G401.6 (cell line): ENCODE measurements around the gene IL24.
"Not testable (repeated sequence)": the region's sequence is repeated elsewhere in the genome, so short reads cannot be mapped to it uniquely, and the experiment has no call there.

Experiments
- FAIRE-seq: peaks from 2 replicates; lab custom pipeline; 2012; peaks lifted over from hg19 to GRCh38; lab: Jason Lieb, UNC

IL24 gene

GRCh38 chr1:206897175-206897574, at the start of gene IL24:
Gene IL24 (plus strand): TSS chr1:206897443. CDS start chr1:206897833, 390 bp downstream.
- FAIRE-seq: no peak

- FAIRE-seq: no peak
Measured at GRCh38 chr1:206847946-206848345, 49.3 kb upstream of the IL24 start.

DNA sequence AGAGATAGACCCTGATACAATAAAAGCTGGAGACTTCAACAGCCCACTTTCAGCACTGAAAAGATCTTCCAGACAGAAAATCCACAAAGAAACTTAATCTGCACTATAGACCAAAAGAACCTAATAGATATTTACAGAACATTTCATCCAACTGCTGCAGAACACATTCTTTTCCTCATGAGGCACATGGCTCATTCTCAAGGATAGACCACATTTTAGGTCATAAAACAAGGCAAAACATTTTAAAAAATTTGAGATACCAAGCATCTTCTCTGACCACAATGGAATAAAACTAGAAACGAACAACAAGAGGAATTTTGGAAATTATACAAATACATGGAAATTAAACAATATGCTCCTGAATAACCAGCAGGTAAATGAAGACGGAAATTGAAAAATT, 46.8 kb upstream of the IL24 start:
- no peak for FAIRE-seq

- FAIRE-seq: no peak
Measured at GRCh38 chr1:206851341-206852010, 45.8 kb upstream of the IL24 start.

- not testable (repeated sequence) for FAIRE-seq
Measured at GRCh38 chr1:206852662-206853061, 44.6 kb upstream of the IL24 start.

GRCh38 chr1:206853696-206854095, 43.5 kb upstream of the IL24 start:
- not testable (repeated sequence) for FAIRE-seq

- FAIRE-seq: no peak
Measured at GRCh38 chr1:206854401-206855129, 42.7 kb upstream of the IL24 start.

GRCh38 chr1:206855859-206856258, 41.4 kb upstream of the IL24 start:
- FAIRE-seq: no peak

DNA sequence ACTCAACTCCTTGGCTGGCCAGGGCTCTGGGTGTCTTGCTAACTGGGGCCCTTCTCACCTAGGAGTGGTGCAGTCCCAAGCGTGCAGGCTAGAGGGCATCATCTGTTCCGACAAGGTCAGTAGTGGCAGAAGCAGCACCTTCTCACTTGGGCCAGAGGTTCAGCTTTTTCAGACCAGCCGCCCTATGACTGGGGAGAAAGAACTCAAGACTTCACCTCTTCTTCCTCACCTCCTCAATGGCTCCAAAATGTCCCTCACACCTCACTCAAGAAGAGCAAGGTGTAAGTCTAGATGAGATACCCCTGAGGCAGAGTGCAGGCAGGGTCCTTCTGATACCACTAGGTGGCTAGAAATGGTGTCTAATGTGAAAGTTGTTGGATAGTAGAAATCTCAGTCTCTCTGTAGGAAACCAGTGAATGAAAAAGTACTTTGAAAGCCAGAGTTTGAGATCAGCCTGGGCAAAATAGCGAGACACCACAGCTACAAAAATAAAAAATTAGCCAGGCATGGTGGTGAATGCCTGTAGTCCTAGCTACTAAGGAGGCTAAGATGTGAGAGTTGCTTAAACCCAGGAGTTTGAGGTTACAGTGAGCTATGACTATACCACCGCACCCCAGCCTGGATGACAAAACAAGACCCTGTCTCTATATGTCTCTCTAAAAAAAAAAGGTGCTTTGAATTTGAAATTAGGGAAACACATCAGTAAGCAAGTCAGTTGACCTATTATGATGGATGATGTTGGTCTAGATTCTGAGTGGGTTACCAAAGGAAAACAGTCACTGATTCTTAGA, 40.4 kb upstream of the IL24 start:
- no peak for FAIRE-seq

GRCh38 chr1:206859082-206859521, 38.1 kb upstream of the IL24 start:
- FAIRE-seq: no peak

- FAIRE-seq: no peak
Measured at GRCh38 chr1:206860165-206860564, 37.1 kb upstream of the IL24 start.

DNA sequence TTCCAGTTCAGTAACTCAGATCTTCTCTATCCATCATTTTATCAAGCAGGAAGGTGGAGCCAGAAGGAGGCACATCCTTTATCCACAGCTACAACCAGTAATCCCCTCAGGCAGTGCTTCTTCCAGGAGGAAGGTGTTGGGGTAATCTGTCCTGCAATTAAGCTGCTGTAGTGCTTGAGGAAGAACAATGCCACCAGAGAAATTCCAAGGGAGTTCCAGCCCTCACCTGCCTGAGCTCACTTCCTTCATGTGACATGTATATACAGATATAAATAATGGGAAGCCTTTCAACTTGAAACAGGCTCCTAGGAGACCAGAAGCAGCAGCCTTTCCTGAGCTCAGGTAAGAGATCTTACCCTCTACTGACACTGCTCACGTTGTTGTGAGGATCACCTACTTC, 34.0 kb upstream of the IL24 start:
- FAIRE-seq: no peak

- no peak for FAIRE-seq
Measured at GRCh38 chr1:206864939-206865671, 32.1 kb upstream of the IL24 start, which contains the start of gene IL20. Gene IL20 (plus strand): TSS chr1:206865623. CDS start chr1:206865853, 230 bp downstream.

DNA sequence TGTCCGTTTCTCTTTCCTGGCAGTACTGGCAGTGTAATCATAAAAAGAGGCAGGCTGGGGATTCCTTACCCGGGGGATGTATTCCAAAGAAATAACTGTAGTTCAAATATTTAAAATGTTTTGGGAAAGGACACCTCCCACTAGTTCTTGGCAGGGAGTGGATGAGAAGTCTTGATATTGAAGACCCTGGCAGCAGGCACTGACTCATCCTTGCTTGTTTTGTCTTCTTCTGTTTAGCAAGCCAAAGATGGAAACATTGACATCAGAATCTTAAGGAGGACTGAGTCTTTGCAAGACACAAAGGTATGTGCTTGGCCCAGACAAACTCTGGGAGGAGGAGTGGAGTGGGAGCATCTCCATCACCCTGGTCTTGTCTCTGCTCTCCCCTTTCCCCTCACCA, 31.2 kb upstream of the IL24 start:
- FAIRE-seq: no peak

DNA sequence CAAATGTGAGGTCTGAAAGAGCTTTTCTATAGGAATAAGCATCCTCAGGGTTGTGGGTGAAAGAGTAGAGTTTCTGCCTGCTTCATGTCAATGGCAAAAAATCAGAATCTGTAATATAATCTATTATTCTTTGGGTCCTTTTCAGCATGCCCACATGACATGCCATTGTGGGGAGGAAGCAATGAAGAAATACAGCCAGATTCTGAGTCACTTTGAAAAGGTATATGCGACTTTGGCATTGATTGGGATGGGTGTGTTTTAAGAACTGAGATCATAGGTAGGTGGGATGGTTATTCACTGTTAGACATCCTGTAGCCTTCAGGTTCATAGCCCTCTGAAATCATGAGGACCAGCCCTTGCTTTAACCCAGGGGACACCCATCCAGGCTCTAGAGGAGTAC, 30.0 kb upstream of the IL24 start:
- no peak for FAIRE-seq

DNA sequence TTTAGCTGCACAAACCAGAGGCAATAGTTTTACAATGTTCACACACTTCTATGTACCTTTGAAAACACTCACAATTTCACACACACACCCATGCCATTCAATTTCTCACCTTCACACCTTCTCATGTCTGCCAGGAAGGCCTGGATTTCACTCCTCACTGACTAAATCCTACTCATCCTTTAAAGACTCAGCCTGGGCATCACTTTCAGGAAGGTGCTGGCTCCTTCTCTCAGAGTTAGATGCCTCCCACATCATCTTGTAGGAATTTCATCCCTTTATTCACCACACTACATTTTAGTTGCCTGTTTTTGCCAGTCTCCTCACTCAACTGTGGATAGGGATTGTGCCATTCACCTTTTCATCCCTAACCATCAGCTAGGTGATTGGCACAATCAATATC, 29.5 kb upstream of the IL24 start:
- no peak for FAIRE-seq

GRCh38 chr1:206868264-206868663, 29.0 kb upstream of the IL24 start:
- FAIRE-seq: no peak

DNA sequence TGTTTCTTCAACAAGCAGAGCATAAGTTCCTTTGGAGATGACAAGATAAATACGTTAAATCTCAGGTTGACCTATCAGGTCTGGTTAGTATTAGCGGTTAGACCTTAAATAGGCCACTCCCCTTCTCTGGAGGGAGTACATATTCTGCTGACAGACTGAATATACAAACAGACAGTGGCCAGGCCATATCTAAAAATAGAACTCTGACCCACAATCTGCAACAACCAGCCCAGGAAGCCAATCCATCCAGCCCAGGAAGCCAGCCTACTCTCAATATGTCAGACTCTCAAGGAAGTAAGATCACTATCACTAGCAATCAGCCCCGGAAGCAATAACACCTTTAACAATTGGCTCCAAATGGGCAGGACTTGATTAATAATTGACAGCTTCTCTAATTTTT, 25.1 kb upstream of the IL24 start:
- FAIRE-seq: no peak

DNA sequence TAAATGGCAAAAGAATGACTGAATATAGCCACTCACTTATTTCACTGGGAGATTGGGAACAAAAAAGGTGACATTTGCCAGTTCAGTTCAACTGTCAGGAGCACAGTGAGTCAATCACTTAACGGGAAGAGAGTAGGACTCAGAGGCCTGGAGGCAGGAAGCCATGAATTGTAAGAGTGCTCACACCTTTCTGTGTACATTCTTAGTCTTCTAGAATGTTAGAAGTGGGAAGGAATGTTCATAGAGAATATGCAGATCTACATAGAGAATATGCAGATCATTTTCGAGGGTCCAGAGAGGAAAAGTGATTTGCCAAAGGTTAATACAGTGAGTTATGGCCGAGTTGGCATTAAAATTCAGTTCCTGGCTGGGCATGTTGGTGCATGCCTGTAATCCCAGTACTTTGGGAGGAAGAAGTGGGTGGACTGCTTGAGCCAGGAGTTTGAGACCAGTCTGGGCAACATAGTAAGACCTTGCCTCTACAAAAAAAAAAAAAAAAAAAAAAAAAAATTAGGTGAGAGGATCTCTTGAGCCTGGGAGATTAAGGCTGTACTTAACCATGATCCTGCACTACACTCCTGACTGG, 23.5 kb upstream of the IL24 start:
- no peak for FAIRE-seq

DNA sequence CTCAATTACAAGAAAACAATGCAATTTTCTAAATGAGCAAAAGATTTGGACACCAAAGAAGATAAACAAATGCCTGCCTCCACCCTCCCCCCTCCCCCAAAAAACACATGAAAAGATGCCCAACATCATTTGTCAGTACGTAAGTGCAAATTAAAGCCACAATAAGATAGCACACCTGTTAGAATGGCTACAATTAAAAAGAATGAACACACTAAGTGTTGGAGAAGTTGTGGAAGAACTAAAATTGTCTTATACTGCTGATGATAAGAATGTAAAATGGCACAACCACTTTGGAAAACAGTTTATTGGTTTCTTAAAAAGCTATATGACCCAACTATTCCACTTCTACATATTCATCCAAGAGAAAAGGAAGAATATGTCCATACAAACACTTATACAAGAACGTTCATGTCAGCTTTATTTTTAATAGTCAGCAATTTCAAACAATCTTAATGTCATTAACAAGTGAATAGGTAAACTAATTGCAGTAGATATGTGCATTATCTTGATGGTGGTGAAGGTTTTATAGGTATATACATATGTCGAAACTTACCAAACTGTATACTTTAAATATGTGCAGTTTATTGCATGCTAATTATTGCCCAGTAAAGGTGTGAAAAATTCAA, 21.4 kb upstream of the IL24 start:
- FAIRE-seq: no peak

GRCh38 chr1:206878456-206878855, 18.8 kb upstream of the IL24 start:
- FAIRE-seq: no peak
